Measurements from ENCODE around the gene CLNK.

The CLNK gene

DNA sequence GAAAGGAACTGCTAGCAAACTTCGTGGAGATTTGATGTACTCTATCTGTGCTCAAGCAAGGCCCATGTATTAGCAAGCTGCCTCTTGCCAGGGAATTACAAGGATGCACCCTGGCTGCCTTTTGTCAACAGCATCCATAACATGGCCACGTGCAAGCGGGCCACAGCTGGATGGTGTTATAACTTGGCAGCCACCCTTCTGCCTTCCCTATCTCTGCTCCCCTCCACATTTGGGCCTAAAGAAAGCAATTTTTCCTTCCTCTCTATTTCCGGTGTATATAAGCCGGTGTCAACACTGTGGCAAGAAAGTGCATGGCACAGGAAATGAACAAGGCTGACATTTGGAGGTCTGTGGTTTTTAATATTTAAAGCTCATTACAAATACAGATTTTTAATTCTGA, 94.8 kb downstream of the CLNK start:
- TF ChIP-seq SIN3A (IDR thresholded peaks at IDR 0.05; ENCODE audit: borderline replicate concordance, insufficient read depth, low read length) (no peak; the same call in 1 of the 2 replicates), FOXP2 (optimal IDR thresholded peaks at IDR 0.05; ENCODE audit: borderline replicate concordance, extremely low read depth, extremely low read length, insufficient read depth) (peak; percentile 82), TAF1 (IDR thresholded peaks at IDR 0.05; ENCODE audit: borderline replicate concordance, insufficient read depth, low read length) (0 out of 2 replicates have a peak, but pooled peaks have one; percentile 6), POLR2AphosphoS5 (IDR thresholded peaks at IDR 0.05; ENCODE audit: low read depth, low read length) (peak; percentile 33; the same call in 1 of the 2 replicates)
- TF ChIP-seq, protein P1, sequence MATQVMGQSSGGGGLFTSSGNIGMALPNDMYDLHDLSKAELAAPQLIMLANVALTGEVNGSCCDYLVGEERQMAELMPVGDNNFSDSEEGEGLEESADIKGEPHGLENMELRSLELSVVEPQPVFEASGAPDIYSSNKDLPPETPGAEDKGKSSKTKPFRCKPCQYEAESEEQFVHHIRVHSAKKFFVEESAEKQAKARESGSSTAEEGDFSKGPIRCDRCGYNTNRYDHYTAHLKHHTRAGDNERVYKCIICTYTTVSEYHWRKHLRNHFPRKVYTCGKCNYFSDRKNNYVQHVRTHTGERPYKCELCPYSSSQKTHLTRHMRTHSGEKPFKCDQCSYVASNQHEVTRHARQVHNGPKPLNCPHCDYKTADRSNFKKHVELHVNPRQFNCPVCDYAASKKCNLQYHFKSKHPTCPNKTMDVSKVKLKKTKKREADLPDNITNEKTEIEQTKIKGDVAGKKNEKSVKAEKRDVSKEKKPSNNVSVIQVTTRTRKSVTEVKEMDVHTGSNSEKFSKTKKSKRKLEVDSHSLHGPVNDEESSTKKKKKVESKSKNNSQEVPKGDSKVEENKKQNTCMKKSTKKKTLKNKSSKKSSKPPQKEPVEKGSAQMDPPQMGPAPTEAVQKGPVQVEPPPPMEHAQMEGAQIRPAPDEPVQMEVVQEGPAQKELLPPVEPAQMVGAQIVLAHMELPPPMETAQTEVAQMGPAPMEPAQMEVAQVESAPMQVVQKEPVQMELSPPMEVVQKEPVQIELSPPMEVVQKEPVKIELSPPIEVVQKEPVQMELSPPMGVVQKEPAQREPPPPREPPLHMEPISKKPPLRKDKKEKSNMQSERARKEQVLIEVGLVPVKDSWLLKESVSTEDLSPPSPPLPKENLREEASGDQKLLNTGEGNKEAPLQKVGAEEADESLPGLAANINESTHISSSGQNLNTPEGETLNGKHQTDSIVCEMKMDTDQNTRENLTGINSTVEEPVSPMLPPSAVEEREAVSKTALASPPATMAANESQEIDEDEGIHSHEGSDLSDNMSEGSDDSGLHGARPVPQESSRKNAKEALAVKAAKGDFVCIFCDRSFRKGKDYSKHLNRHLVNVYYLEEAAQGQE (IDR thresholded peaks at IDR 0.05; ENCODE audit: insufficient read depth in 1 of 2, low read depth in 2 of 2, low read length in 2 of 2), result 0 out of 4 replicates have a peak, but pooled peaks of 1 of the 2 experiments have one; percentile 23

DNA sequence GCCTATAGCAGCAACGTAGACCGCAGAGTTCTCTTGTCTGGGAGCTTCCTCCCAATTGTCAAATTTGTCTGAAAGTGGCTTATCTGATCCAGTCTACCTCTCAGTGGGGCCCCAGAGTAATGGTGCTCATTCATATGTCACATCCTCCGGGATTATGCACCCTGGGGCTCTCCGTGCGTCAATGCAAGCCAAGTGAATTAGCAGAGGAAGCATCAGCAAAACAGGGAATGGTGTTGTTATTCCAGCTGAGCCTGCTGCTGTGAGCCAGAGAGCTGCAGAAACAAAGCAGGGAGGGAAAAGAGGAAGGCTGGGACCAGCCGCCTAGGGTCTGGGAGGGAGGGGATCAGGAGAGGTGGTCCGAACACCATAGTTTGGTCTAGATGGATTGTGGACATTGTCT, 95.2 kb downstream of the CLNK start:
- TF ChIP-seq FOXP2 (optimal IDR thresholded peaks at IDR 0.05; ENCODE audit: borderline replicate concordance, extremely low read depth, extremely low read length, insufficient read depth) (peak; percentile 37), POLR2AphosphoS5 (IDR thresholded peaks at IDR 0.05; ENCODE audit: low read depth, low read length) (no peak; the same call in 1 of the 2 replicates), TAF1 (IDR thresholded peaks at IDR 0.05; ENCODE audit: borderline replicate concordance, insufficient read depth, low read length) (no peak), SIN3A (IDR thresholded peaks at IDR 0.05; ENCODE audit: borderline replicate concordance, insufficient read depth, low read length) (no peak; the same call in 1 of the 2 replicates)
- TF ChIP-seq, protein P1 (IDR thresholded peaks at IDR 0.05; ENCODE audit: insufficient read depth in 1 of 2, low read depth in 2 of 2, low read length in 2 of 2), result peak in 1 of 2 experiments; percentile 33; a peak in 1 of 4 replicates

DNA sequence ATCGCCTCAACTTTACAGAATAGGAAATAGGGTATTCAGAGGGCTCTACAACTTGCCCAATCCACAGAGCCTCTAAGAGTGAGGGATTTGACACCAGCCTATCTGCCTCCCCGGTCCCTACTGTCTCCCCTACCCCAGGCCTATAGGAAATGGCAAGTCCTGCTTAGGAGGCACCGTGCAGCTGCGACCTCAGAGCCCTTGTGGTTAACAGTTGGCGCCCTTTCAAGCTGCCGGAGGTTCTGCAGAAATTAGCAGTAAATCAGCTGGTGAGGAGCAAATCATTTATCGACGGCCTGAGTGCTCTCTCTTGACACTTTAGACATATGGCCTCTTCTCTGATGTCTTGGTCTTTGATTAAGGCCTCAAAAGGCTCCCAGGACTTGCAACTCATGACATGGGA, 96.9 kb downstream of the CLNK start:
- TF ChIP-seq TAF1 (IDR thresholded peaks at IDR 0.05; ENCODE audit: borderline replicate concordance, insufficient read depth, low read length), result no peak
- TF ChIP-seq, protein P1 (IDR thresholded peaks at IDR 0.05; ENCODE audit: insufficient read depth in 1 of 2, low read depth in 2 of 2, low read length in 2 of 2), result no peak
- no peak for TF ChIP-seq POLR2AphosphoS5 (IDR thresholded peaks at IDR 0.05; ENCODE audit: low read depth, low read length)
- TF ChIP-seq FOXP2 (optimal IDR thresholded peaks at IDR 0.05; ENCODE audit: borderline replicate concordance, extremely low read depth, extremely low read length, insufficient read depth), result no peak
- TF ChIP-seq SIN3A (IDR thresholded peaks at IDR 0.05; ENCODE audit: borderline replicate concordance, insufficient read depth, low read length), result no peak

DNA sequence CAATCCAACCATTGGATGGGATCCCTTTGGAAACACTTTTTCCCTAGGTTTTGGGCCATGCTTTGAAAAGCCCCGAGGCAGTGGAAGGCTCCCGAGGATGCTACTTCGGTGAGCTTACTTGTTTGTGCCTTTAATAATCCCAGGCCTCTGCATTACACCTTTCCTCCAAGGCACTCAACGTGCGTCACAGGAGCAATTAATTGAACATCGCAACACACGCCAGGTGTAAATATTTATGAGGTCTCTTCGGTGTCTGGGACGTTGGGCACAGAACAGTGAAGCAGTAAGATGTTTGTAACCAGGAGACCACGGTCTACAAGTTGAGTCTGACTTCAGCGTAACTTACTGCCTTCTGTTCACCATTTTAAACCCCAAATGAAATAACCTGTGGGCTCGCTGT, 97.3 kb downstream of the CLNK start:
- TF ChIP-seq, protein P1 (IDR thresholded peaks at IDR 0.05; ENCODE audit: insufficient read depth in 1 of 2, low read depth in 2 of 2, low read length in 2 of 2), result no peak
- TF ChIP-seq FOXP2 (optimal IDR thresholded peaks at IDR 0.05; ENCODE audit: borderline replicate concordance, extremely low read depth, extremely low read length, insufficient read depth) (no peak), POLR2AphosphoS5 (IDR thresholded peaks at IDR 0.05; ENCODE audit: low read depth, low read length) (no peak), SIN3A (IDR thresholded peaks at IDR 0.05; ENCODE audit: borderline replicate concordance, insufficient read depth, low read length) (no peak), TAF1 (IDR thresholded peaks at IDR 0.05; ENCODE audit: borderline replicate concordance, insufficient read depth, low read length) (no peak)

All from PFSK-1 (cell line).